Ovary (tissue), 9 donors: Measurements from ENCODE around the gene KLRB1. TPM values are rescaled to one million over a fixed set of nuclear protein-coding genes. Genes with fewer than 3 reads are reported as not detected.

Source experiments
- polyA plus RNA-seq, 2 donors: library from polyadenylated mRNA; stranded (reverse); fragments of 200-250 nt in 1 of 2; fragments of 350-450 nt in 1 of 2; fragmentation: Illumina TruSeq in 1 of 2; extraction: RNeasy Lipid Tissue Mini Kit (QIAGEN cat#74804) in 1 of 2; gene quantifications; one replicate each; pipeline ENCODE4 v1.2.3, GENCODE V29; 2013 to 2014
- small RNA-seq: library from RNA; depleted of rRNA; stranded (forward); fragments of <200 nt; gene quantifications from one replicate; pipeline ENCODE3, GENCODE V24; 2016
- total RNA-seq, 7 donors: library from RNA; depleted of rRNA in 2 of 7; stranded (reverse); fragments of >200 nt in 2 of 7; fragmentation: NEBNext Ultra II Directional in 3 of 7; extraction: Animal tissue kit (Norgen Biotek cat#: 25700) in 3 of 7; gene quantifications; one replicate each; pipeline versions ENCODE4 v1.1.0 to v1.2.4, GENCODE V29; 2016 to 2023
- donor health status: DM: no; HTN: no; CAD: no; lungs with moderate emphysema.
- donor health status: DM: no; HTN: no; CAD: no.
- donor health status: Bipolar disorder and iron deficiency.
- donor health status: DM: yes; HTN: yes; CAD: no.
- donor health status: DM: no; HTN: no; CAD: no.
- donor health status: DM: yes; HTN: yes; CAD: no.

Gene KLRB1
- total and polyA plus RNA-seq, 9 donors, result 0.15 to 2.8 (median 0.38) TPM; not detected in 2

Small RNA genes lying within 50 kb of the gene (small RNA-seq; reads per million reads assigned to genes)
- gene AC010186.4 (not detected), gene RNU6-700P (not detected)

Other genes with a start within 250 kb of the KLRB1 start
- 10 to 100 TPM in 5 of 7 donors, 1 to 10 TPM in 2; 6.8 to 16.1 (median 11.5) TPM for gene CLEC2D, start 61.8 kb upstream of the KLRB1 start, total RNA-seq
- 1 to 10 TPM; 2.4 to 8.1 TPM for gene CLEC2D, start 61.8 kb upstream of the KLRB1 start, polyA plus RNA-seq
- under 1 TPM in 2 of 7 donors, not detected in 5; 0.53 to 0.60 TPM for gene CLECL1, start 125.2 kb upstream of the KLRB1 start, total RNA-seq
- under 1 TPM; 0.58 to 0.73 TPM for gene CLECL1, start 125.2 kb upstream of the KLRB1 start, polyA plus RNA-seq
- gene CD69, start 153.0 kb upstream of the KLRB1 start, total RNA-seq, result 1 to 10 TPM in 6 of 7 donors, under 1 TPM in 1; 0.63 to 7.8 (median 2.3) TPM
- 1 to 10 TPM; 2.1 to 6.6 TPM for gene CD69, start 153.0 kb upstream of the KLRB1 start, polyA plus RNA-seq
- gene KLRF1, start 219.6 kb upstream of the KLRB1 start, total RNA-seq, result under 1 TPM in 2 of 7 donors, not detected in 5; 0.28 to 0.50 TPM
- 1 to 10 TPM in 1 of 2 donors, under 1 TPM in 1; 0.17 to 1.1 TPM for gene KLRF1, start 219.6 kb upstream of the KLRB1 start, polyA plus RNA-seq